HEK293 (cell line): ENCODE measurements around the gene SFN.

ENCODE experiments used
- BCL11A ChIP-seq: fragments of 450-650 bp; formaldehyde crosslinking; IDR thresholded peaks from 2 replicates; pipeline ENCODE4 v1.5.1; 2016; ENCODE audit warnings: low read depth, missing biosample characterization, missing genetic modification characterization
- FEZF1 ChIP-seq: fragments of 450-650 bp; formaldehyde crosslinking; IDR thresholded peaks from 2 replicates; pipeline ENCODE4 v1.5.1; 2016; ENCODE audit warnings: missing biosample characterization, missing genetic modification characterization
- GLI2 ChIP-seq: fragments of 450-650 bp; formaldehyde crosslinking; IDR thresholded peaks from 2 replicates; pipeline ENCODE4; 2017; ENCODE audit warnings: missing biosample characterization, missing genetic modification characterization, low read depth, borderline replicate concordance
- HOXD13 ChIP-seq: sonication (generic); formaldehyde crosslinking; IDR thresholded peaks from 2 replicates; pipeline ENCODE4 v1.8.0; 2022; ENCODE audit warnings: missing genetic modification reagents, borderline replicate concordance
- KLF16 ChIP-seq: fragments of 450-650 bp; formaldehyde crosslinking; IDR thresholded peaks from 2 replicates; pipeline ENCODE4 v1.5.1; 2017; ENCODE audit warnings: missing biosample characterization, missing genetic modification characterization
- KLF17 ChIP-seq: fragments of 450-650 bp; formaldehyde crosslinking; IDR thresholded peaks from 2 replicates; pipeline ENCODE4 v1.5.1; 2016; ENCODE audit warnings: missing biosample characterization, missing genetic modification characterization
- KLF8 ChIP-seq: fragments of 450-650 bp; formaldehyde crosslinking; IDR thresholded peaks from 2 replicates; pipeline ENCODE4 v1.5.1; 2016; ENCODE audit warnings: missing biosample characterization, missing genetic modification characterization
- OSR2 ChIP-seq: fragments of 450-650 bp; formaldehyde crosslinking; IDR thresholded peaks from 2 replicates; pipeline ENCODE4 v1.5.1; 2016; ENCODE audit warnings: missing biosample characterization, missing genetic modification characterization
- PBX3 ChIP-seq: sonication (generic); formaldehyde crosslinking; IDR thresholded peaks from 2 replicates; pipeline ENCODE4 v1.8.1; 2022; ENCODE audit warnings: mild to moderate bottlenecking, moderate library complexity, missing genetic modification reagents
- PRDM2 ChIP-seq: fragments of 450-650 bp; formaldehyde crosslinking; IDR thresholded peaks from 2 replicates; pipeline ENCODE4 v1.5.1; 2016; ENCODE audit warnings: missing biosample characterization, missing genetic modification characterization, borderline replicate concordance
- SETDB1 ChIP-seq: IDR thresholded peaks from one replicate; pipeline ENCODE4 v1.6.1; 2017; ENCODE audit warnings: mild to moderate bottlenecking, low read length, moderate library complexity, mixed read lengths; ENCODE audit not compliant: insufficient read length
- ZBTB21 ChIP-seq: fragments of 450-650 bp; formaldehyde crosslinking; IDR thresholded peaks from 2 replicates; pipeline ENCODE4 v1.5.1; 2017; ENCODE audit warnings: missing biosample characterization, missing genetic modification characterization
- ZFHX2 ChIP-seq: fragments of 450-650 bp; formaldehyde crosslinking; conservative IDR thresholded peaks from 2 replicates; pipeline ENCODE4 v1.5.1; 2016; ENCODE audit warnings: missing biosample characterization, missing genetic modification characterization
- ZIC2 ChIP-seq: fragments of 450-650 bp; formaldehyde crosslinking; IDR thresholded peaks from 2 replicates; pipeline ENCODE4 v1.5.1; 2016; ENCODE audit warnings: missing biosample characterization, missing genetic modification characterization
- ZNF121 ChIP-seq: fragments of 450-650 bp; formaldehyde crosslinking; IDR thresholded peaks from 2 replicates; pipeline ENCODE4 v1.5.1; 2016; ENCODE audit warnings: missing biosample characterization, missing genetic modification characterization
- ZNF175 ChIP-seq: fragments of 450-650 bp; formaldehyde crosslinking; IDR thresholded peaks from 2 replicates; pipeline ENCODE4 v1.5.1; 2016; ENCODE audit warnings: missing biosample characterization, missing genetic modification characterization
- ZNF280D ChIP-seq: fragments of 450-650 bp; formaldehyde crosslinking; IDR thresholded peaks from 2 replicates; pipeline ENCODE4 v1.5.1; 2016; ENCODE audit warnings: missing biosample characterization, missing genetic modification characterization
- ZNF324 ChIP-seq: fragments of 450-650 bp; formaldehyde crosslinking; IDR thresholded peaks from 2 replicates; pipeline ENCODE4 v1.5.1; 2016; ENCODE audit warnings: missing biosample characterization, missing genetic modification characterization
- ZNF335 ChIP-seq: fragments of 450-650 bp; formaldehyde crosslinking; conservative IDR thresholded peaks from 2 replicates; pipeline ENCODE4 v1.5.1; 2016; ENCODE audit warnings: missing biosample characterization, missing genetic modification characterization
- ZNF341 ChIP-seq: fragments of 450-650 bp; formaldehyde crosslinking; IDR thresholded peaks from 2 replicates; pipeline ENCODE4; 2016; ENCODE audit warnings: low read depth, missing biosample characterization, missing genetic modification characterization
- ZNF555 ChIP-seq: fragments of 450-650 bp; formaldehyde crosslinking; conservative IDR thresholded peaks from 2 replicates; pipeline ENCODE4 v1.5.1; 2017; ENCODE audit warnings: missing biosample characterization, mild to moderate bottlenecking, missing genetic modification characterization, inconsistent platforms
- ZNF670 ChIP-seq: fragments of 450-650 bp; formaldehyde crosslinking; IDR thresholded peaks from 2 replicates; pipeline ENCODE4 v1.5.1; 2016; ENCODE audit warnings: missing biosample characterization, missing genetic modification characterization, low read depth
- ZNF777 ChIP-seq: fragments of 450-650 bp; formaldehyde crosslinking; IDR thresholded peaks from 2 replicates; pipeline ENCODE4 v1.5.1; 2017; ENCODE audit warnings: missing biosample characterization, missing genetic modification characterization, borderline replicate concordance
- ZNF830 ChIP-seq: fragments of 450-650 bp; IDR thresholded peaks from 2 replicates; pipeline ENCODE4 v1.5.0; 2018; ENCODE audit warnings: missing biosample characterization, missing genetic modification characterization, low read depth, mild to moderate bottlenecking, moderate library complexity
- ZSCAN16 ChIP-seq: fragments of 450-650 bp; formaldehyde crosslinking; IDR thresholded peaks from 2 replicates; pipeline ENCODE4 v1.5.1; 2016; ENCODE audit warnings: missing biosample characterization, missing genetic modification characterization
- ZSCAN5A ChIP-seq: fragments of 450-650 bp; formaldehyde crosslinking; IDR thresholded peaks from 2 replicates; pipeline ENCODE4 v1.5.1; 2016; ENCODE audit warnings: missing biosample characterization, missing genetic modification characterization

The SFN gene

GRCh38 chr1:26864610-26865480 lies 1.9 kb downstream of the SFN start (continued):
- peak; percentile 79 for TF ChIP-seq KLF16 (tag by site-specific recombination)
- TF ChIP-seq ZNF670 (tag by site-specific recombination), result no peak
- TF ChIP-seq ZNF175 (tag by site-specific recombination), result no peak
- TF ChIP-seq KLF8, result peak; percentile 74
- TF ChIP-seq BCL11A (tag by site-specific recombination), result peak; percentile 14; the same call in 1 of the 2 replicates
- no peak for TF ChIP-seq HOXD13
- TF ChIP-seq SETDB1, result no peak
- peak; percentile 86 for TF ChIP-seq ZIC2 (tag by site-specific recombination)
- TF ChIP-seq ZNF335 (tag by site-specific recombination), result peak; percentile 71
- TF ChIP-seq ZNF555 (tag by site-specific recombination), result no peak
- TF ChIP-seq ZNF121 (tag by site-specific recombination), result no peak
- no peak for TF ChIP-seq GLI2 (tag by site-specific recombination)
- peak; percentile 63 for TF ChIP-seq KLF17 (tag by site-specific recombination)
- TF ChIP-seq PBX3 (CRISPR knock-in tag), result no peak
- TF ChIP-seq ZNF830, result no peak
- no peak for TF ChIP-seq FEZF1 (tag by site-specific recombination)
- TF ChIP-seq ZSCAN16 (tag by site-specific recombination), result peak; percentile 69; the same call in 1 of the 2 replicates
- peak; percentile 62 for TF ChIP-seq ZFHX2 (tag by site-specific recombination)
- peak; percentile 90 for TF ChIP-seq ZSCAN5A (tag by site-specific recombination)
- no peak; the same call in 1 of the 2 replicates for TF ChIP-seq ZNF324 (tag by site-specific recombination)
- TF ChIP-seq PRDM2 (tag by site-specific recombination), result no peak
- peak; percentile 76 for TF ChIP-seq ZNF341 (tag by site-specific recombination)
- TF ChIP-seq ZNF280D (tag by site-specific recombination), result no peak
- peak; percentile 49; the same call in 1 of the 2 replicates for TF ChIP-seq OSR2 (tag by site-specific recombination)
- no peak for TF ChIP-seq ZNF777 (tag by site-specific recombination)
- TF ChIP-seq ZBTB21 (tag by site-specific recombination), result no peak; the same call in 1 of the 2 replicates
